Memory B cell (primary cell): Measurements from ENCODE around the gene PDE4D.
A peak's percentile ranks its signal among the peaks of the same experiment; 100 is the strongest.

Experiments used
- ATAC-seq: fragments of 150-1000 bp; cut with Tn5 transposase; 2 replicates; pipeline ENCODE4 v1.10.0; 2021; ENCODE audit warnings: low read depth, mild to moderate bottlenecking, moderate library complexity
- DNase-seq, 2 donors: peaks; one replicate each; pipeline ENCODE4 v3.0.0; 2022; ENCODE audit warnings: low spot score in 2 of 2
- H3K27ac Mint-ChIP-seq: one replicate; pipeline ENCODE4 v1.8.0; 2022; ENCODE audit warnings: mild to moderate bottlenecking, moderate library complexity, mixed read lengths
- H3K27me3 Mint-ChIP-seq: one replicate; pipeline ENCODE4 v1.8.0; 2022; ENCODE audit warnings: mixed read lengths
- H3K36me3 Mint-ChIP-seq: one replicate; pipeline ENCODE4 v1.8.0; 2022; ENCODE audit warnings: mild to moderate bottlenecking, mixed read lengths
- H3K4me1 Mint-ChIP-seq: one replicate; pipeline ENCODE4 v1.8.0; 2022; ENCODE audit warnings: mixed read lengths
- H3K4me3 Mint-ChIP-seq: one replicate; pipeline ENCODE4 v1.8.0; 2022; ENCODE audit warnings: mild to moderate bottlenecking, moderate library complexity, mixed read lengths
- H3K9me3 Mint-ChIP-seq: one replicate; pipeline ENCODE4 v1.8.0; 2022; ENCODE audit warnings: mixed read lengths

The PDE4D gene

DNA sequence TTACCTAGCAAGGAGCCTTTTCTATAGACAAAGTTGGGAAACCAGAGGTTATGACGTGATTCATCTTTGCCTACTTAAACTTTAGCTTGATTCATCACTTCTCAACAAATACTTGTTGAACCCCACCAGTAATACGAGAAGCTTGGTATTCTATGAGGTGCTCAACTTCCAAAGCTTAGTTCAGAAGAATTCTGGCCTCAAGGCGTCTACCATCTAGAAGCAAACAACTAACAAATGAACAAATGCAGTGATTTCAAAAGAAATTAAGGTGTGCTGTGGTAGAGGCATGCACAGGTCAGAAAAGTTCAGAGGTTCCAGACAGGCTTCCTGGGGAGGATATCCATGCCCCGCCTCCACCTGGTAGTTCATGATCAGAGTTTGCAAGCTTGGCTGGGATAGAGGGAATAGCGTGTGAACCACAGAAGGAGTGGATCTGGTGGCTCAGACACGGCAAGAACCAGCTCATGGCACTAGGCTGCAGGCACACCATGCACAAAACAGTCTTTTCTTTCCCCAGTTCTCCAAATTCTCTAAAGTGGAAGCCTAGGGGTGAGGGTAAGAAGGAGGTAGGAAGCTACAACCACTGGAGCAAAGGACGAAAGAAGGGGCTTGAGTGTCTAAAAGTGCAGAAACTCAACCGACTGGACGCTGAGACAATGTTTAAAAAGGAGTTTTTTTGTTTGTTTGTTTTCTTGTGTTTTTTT is 837.6 kb downstream of the PDE4D start:
- Mint-ChIP-seq H3K4me1 (no peaks in the 10 kb centered on the region), H3K27ac (no peak overlapping the region), H3K27me3 (peaks cover 4% of the 10 kb centered on the region), H3K36me3 (no peaks in the 10 kb centered on the region), H3K4me3 (no peak overlapping the region), H3K9me3 (no peaks in the 10 kb centered on the region)
- ATAC-seq (no peak), DNase-seq (no peak)

DNA sequence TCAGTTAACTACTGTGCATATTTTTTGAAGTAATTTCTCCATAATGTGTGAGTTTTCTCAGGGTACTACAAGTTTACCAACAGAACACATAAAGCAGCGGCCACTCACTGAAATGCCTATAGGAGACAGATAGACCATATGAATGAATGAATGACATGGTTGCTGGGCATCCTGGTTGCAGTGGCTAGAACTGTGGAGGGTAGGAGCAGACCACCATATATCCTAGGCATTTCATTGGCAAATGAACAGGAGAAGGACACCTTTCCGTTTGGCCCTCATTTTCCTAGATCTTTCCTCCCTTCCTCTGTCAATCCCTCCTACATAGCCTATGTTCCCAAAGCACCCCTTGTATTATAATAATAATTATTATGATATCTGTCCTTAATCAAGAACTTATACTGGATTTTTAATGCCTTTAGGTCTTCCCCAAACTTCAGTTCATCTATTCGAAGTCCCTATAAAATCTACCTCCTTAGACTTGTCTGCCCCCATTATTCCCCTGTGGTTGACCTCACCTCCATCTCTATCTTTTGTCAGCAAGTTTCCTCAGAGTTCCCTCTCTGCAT is 838.5 kb downstream of the PDE4D start:
- DNase-seq, result no peak
- no peak overlapping the region for H3K4me3 Mint-ChIP-seq

DNA sequence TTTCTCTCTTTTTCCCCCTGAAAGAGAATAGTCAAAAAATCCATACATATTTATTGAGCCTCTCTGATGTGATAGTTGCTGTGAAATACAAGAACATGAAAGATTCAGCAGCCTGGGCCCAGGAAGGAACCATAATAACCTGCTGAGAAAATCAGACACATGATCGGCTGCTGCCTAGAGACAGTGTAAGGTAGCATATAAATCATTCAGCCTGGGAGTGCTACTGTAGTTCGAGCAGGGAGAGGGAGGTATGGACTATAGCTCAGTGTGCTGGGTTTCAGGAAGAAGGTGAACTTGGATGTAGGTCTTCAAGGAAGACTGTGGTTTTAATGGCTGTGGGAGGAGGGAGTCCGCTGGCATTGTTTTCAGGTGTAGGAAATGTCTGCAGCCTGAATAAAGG is 841.6 kb downstream of the PDE4D start:
- no peaks in the 10 kb centered on the region for H3K36me3 Mint-ChIP-seq
- no peaks in the 10 kb centered on the region for H3K4me1 Mint-ChIP-seq
- H3K27ac Mint-ChIP-seq, result no peak overlapping the region
- H3K27me3 Mint-ChIP-seq, result peaks cover 4% of the 10 kb centered on the region
- ATAC-seq (no peak), DNase-seq (no peak)
- no peak overlapping the region for H3K4me3 Mint-ChIP-seq
- H3K9me3 Mint-ChIP-seq, result no peaks in the 10 kb centered on the region

More for the DNA sequence above, 838.5 kb downstream of the PDE4D start:
- H3K4me1 Mint-ChIP-seq, result no peaks in the 10 kb centered on the region
- no peak overlapping the region for H3K27ac Mint-ChIP-seq
- H3K36me3 Mint-ChIP-seq, result no peaks in the 10 kb centered on the region
- no peak for ATAC-seq
- peaks cover 4% of the 10 kb centered on the region for H3K27me3 Mint-ChIP-seq
- no peaks in the 10 kb centered on the region for H3K9me3 Mint-ChIP-seq

- H3K27me3 Mint-ChIP-seq, result peaks cover 9% of the 10 kb centered on the region
- no peaks in the 10 kb centered on the region for H3K9me3 Mint-ChIP-seq
- no peak overlapping the region for H3K4me3 Mint-ChIP-seq
- no peak for ATAC-seq
- no peak overlapping the region for H3K27ac Mint-ChIP-seq
- H3K36me3 Mint-ChIP-seq, result peaks cover 3% of the 10 kb centered on the region
- DNase-seq, result no peak
- no peaks in the 10 kb centered on the region for H3K4me1 Mint-ChIP-seq
These were observed 844.4 kb downstream of the PDE4D start for GRCh38 chr5:59049095-59049494.

DNA sequence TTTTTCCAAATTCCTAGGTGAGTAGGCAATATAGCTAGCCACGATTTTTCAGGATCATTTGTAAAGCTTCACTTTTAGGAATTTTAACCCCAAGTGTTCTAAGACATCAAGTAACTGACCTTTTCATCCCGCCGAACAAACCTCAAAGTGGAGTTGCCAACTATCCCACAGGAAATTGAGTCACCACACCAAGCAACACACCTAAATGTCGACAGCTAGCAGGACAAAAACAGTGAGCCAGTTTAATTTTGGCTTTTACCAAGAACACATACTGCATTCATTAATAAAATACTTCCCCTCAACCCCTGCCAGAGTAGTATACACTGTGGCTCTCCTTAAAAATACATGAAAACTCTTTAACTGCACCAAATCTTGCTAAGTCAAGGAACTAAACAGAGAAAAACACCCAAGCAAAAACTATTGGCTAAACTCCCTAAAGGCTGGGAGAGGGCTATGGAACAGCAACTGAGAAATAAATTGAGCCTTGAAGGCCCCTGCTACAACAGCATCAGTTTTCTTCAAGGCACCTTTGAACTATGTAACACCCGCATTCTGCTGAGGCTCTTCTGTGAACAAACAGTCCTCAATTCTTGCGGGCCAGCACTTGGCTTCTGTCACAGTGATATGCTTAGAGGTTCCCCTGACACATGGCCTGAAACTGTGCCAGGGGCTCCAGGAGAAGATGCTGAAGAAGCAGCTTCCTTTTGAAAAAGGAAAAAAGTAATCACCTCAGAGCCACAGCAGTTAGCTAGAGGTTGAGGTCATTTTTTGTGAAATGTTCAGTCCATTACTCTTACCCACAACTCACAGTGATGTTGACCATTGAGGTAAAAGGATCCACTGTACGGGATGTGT is 851.1 kb downstream of the PDE4D start:
- Mint-ChIP-seq H3K36me3 (peaks cover 3% of the 10 kb centered on the region), H3K4me3 (no peak overlapping the region), H3K9me3 (no peaks in the 10 kb centered on the region), H3K4me1 (peaks cover 10% of the 10 kb centered on the region), H3K27ac (no peak overlapping the region), H3K27me3 (peaks cover 10% of the 10 kb centered on the region)
- DNase-seq (no peak), ATAC-seq (no peak)

DNA sequence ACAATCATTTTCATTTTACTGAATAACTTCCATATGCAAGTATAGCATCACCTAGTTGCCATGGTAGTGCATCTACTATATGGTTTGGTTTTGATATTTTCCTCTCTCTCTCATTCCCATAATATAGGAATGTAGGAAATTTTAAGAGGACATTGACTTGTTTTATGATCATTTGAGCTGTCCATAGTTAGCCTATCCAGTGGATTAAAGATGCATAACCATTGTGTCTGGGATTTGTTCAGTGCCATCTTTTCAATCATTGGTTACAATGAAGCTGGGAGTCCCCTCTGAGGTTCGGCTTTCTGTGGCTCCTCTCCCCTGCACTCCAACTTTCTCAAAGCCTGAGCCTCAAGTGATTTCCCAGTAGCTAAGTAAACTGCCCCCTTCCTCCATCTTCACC is 852.2 kb downstream of the PDE4D start:
- peaks cover 10% of the 10 kb centered on the region for H3K4me1 Mint-ChIP-seq
- ATAC-seq, result no peak

GRCh38 chr5:59040804-59041201 is 852.7 kb downstream of the PDE4D start:
- H3K9me3 Mint-ChIP-seq, result no peaks in the 10 kb centered on the region
- H3K27me3 Mint-ChIP-seq, result peaks cover 6% of the 10 kb centered on the region
- H3K4me1 Mint-ChIP-seq, result peaks cover 10% of the 10 kb centered on the region
- no peak overlapping the region for H3K27ac Mint-ChIP-seq
- DNase-seq, result no peak
- H3K36me3 Mint-ChIP-seq, result peaks cover 2% of the 10 kb centered on the region
- no peak for ATAC-seq
- H3K4me3 Mint-ChIP-seq, result no peak overlapping the region

More for the DNA sequence above, 852.2 kb downstream of the PDE4D start:
- H3K27me3 Mint-ChIP-seq, result peaks cover 10% of the 10 kb centered on the region
- no peaks in the 10 kb centered on the region for H3K9me3 Mint-ChIP-seq
- H3K4me3 Mint-ChIP-seq, result no peak overlapping the region
- DNase-seq, result no peak
- peaks cover 3% of the 10 kb centered on the region for H3K36me3 Mint-ChIP-seq
- no peak overlapping the region for H3K27ac Mint-ChIP-seq

GRCh38 chr5:59040024-59040803 is 853.3 kb downstream of the PDE4D start:
- peak overlapping the region; percentile 60 for H3K4me3 Mint-ChIP-seq
- no peak overlapping the region for H3K27ac Mint-ChIP-seq
- H3K36me3 Mint-ChIP-seq, result peaks cover 2% of the 10 kb centered on the region
- H3K9me3 Mint-ChIP-seq, result no peaks in the 10 kb centered on the region
- H3K4me1 Mint-ChIP-seq, result peaks cover 10% of the 10 kb centered on the region
- no peak for ATAC-seq
- peaks cover 6% of the 10 kb centered on the region for H3K27me3 Mint-ChIP-seq
- DNase-seq, result no peak

DNA sequence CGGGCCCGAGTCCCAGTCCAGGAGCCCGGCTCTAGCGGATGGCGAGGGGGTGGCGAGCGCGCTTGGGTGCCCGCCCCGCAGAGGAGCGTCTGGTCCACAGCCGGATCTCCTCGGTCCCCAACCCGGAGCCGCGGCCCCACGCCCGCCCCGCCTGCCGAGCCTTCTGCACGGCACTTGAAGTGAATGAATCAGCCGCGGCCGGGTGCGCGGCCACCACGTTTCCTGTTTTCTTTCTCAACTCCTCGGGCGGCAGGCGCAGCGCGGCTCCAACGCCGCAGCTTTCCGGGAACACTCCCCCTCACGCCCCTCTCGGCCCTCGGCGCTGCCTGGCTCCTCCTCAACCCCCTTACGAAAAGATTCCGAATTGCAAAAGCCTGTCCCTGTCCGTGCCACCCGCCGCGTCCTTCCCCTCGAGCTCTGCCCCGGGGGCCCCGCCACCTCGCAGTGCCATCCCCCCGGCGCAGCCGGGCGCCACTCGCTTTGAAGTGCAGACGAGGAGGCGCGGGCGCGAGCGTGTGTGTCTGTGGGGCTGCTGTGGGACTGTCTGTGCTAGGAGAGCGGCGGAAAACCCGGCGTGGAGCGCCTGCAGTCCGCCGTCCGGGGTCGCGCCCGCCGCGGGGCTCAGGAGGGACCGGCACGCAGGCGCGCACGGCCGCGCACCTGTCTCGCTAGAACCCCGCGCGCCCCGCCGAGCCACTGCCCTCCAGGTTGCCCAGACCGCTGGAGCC is 854.1 kb downstream of the PDE4D start:
- peak overlapping the region; percentile 93 for H3K4me3 Mint-ChIP-seq
- H3K9me3 Mint-ChIP-seq, result no peaks in the 10 kb centered on the region
- peak overlapping the region; percentile 89 for H3K27ac Mint-ChIP-seq
- peaks cover 2% of the 10 kb centered on the region for H3K36me3 Mint-ChIP-seq
- peaks cover 10% of the 10 kb centered on the region for H3K4me1 Mint-ChIP-seq
- DNase-seq (peak; percentile 33 to 46), ATAC-seq (peak; percentile 79)
- H3K27me3 Mint-ChIP-seq, result peaks cover 5% of the 10 kb centered on the region

DNA sequence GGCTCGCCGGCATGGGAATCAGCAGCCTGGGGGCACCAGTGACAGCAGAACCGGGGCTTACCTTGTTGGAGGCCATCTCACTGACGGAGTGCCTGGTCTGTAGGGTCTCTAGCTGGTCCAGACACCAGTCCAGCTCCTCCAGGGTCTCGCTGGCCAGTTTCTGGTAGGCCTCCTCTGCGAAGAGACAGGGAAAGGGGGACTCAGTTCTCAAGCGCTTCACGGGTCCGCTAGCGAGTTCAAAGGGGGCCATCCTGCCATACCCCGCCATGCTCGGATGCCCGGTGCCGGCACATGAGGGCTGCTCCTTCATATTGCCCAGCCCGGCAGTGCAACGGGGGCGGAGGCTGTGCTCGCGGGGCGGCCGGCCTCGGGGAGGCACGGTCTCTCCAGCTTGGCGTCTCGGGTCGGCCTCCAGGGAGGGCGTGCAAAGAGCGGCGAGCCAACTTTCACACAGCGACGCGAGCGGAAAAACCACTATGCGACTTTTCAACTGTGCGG is 854.7 kb downstream of the PDE4D start:
- Mint-ChIP-seq H3K27me3 (peaks cover 5% of the 10 kb centered on the region), H3K36me3 (no peaks in the 10 kb centered on the region), H3K4me1 (peaks cover 10% of the 10 kb centered on the region), H3K9me3 (no peaks in the 10 kb centered on the region), H3K27ac (no peak overlapping the region), H3K4me3 (peak overlapping the region; percentile 93)
- ATAC-seq (no peak), DNase-seq (no peak)

DNA sequence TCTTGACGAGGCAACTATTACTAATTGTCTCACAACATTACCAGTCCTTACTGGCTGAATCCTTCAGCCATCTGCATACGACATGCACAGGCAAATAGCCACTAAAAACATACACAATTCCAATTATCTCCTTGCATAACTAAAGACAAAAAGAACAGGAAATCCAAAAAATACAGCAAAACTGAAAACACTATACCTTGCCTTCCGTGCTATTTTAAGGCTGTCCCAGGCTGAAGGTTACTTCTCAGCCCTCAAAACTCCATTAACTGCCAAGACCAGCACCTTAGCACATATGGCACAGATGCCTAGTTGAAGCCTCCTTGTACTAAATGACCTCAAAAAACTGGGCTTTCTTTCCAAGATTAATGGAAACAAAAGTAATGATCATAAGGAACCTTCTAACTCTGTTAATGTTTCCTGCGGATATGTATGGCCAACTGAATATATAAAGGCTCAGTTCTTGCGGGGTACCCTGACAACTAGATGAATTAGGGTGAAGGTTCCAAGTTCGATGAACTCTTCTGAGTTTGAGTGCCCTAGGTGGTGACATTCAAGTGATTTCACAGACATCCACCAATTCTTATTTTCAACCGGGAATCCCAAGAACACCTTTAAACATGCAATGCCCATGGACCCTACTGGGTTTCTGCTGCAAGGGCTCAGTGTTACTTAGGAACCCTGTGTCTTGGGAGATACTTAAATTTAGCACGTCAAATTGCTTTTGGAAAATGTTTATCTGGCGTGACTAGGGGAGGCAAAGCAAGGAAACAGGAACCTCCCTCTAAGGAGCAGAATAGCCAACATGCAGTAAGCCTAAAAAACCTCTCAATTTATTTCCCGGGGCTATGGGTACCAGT is 855.4 kb downstream of the PDE4D start:
- Mint-ChIP-seq H3K27ac (no peak overlapping the region), H3K4me1 (peaks cover 10% of the 10 kb centered on the region), H3K36me3 (no peaks in the 10 kb centered on the region), H3K9me3 (no peaks in the 10 kb centered on the region), H3K4me3 (peak overlapping the region; percentile 93), H3K27me3 (peaks cover 5% of the 10 kb centered on the region)
- DNase-seq, result no peak
- ATAC-seq, result no peak

DNA sequence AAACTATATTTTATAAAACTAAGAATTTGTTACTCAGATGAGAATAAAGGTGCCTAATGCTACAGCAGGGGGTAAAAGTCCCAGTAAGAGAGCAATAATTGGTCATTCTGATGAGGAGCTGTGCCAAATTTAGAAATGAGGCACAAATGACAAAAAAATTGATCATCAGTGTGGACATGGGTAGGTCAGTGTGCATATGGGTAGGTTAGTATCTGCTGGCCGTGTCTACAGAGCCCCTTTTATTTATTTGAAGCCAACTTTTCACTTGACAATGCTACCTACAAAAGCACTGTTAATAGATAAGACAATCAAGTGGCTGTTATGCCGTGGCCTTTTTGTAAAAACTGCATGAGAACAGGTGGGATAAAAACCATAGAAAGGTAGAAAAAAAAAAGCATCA is 856.1 kb downstream of the PDE4D start:
- Mint-ChIP-seq H3K4me3 (no peak overlapping the region), H3K27me3 (peaks cover 5% of the 10 kb centered on the region), H3K36me3 (no peaks in the 10 kb centered on the region), H3K27ac (no peak overlapping the region), H3K9me3 (no peaks in the 10 kb centered on the region), H3K4me1 (peaks cover 10% of the 10 kb centered on the region)
- DNase-seq (no peak), ATAC-seq (no peak)
